Neural progenitor cell (in vitro differentiated cells): ENCODE results near the gene ANKS3. TPM values are rescaled to one million over a fixed set of nuclear protein-coding genes. Genes with fewer than 3 reads are reported as not detected.

Source experiments
- DNase-seq: peaks from one replicate; pipeline ENCODE4 v3.0.0-alpha.2; 2016; ENCODE audit warnings: low spot score
- H2AFZ ChIP-seq: fragments of 200-600 bp; sonication (generic); replicated peaks from 2 replicates; pipeline ENCODE4 v1.6.1; 2016; ENCODE audit warnings: antibody characterized with exemption
- H3F3A ChIP-seq: fragments of 200-600 bp; sonication (generic); 2 replicates; pipeline ENCODE4 v1.6.1; 2016; ENCODE audit warnings: antibody characterized with exemption, low read depth
- H3K27ac ChIP-seq: fragments of 200-600 bp; sonication (generic); 2 replicates; pipeline ENCODE4 v1.5.1; 2016; ENCODE audit warnings: mild to moderate bottlenecking
- H3K27me3 ChIP-seq: fragments of 200-600 bp; sonication (generic); 2 replicates; pipeline ENCODE4 v1.6.1; 2016; ENCODE audit warnings: mild to moderate bottlenecking, moderate library complexity
- H3K36me3 ChIP-seq: fragments of 200-600 bp; sonication (generic); 2 replicates; pipeline ENCODE4 v1.5.1; 2016
- H3K4me1 ChIP-seq: fragments of 200-600 bp; sonication (generic); 2 replicates; pipeline ENCODE4 v1.6.1; 2016; ENCODE audit warnings: mixed run types
- H3K4me2 ChIP-seq: fragments of 200-600 bp; sonication (generic); 2 replicates; pipeline ENCODE4 v1.6.1; 2016
- H3K4me3 ChIP-seq: fragments of 200-600 bp; sonication (generic); 2 replicates; pipeline ENCODE4 v1.5.1; 2016
- H3K79me2 ChIP-seq: fragments of 200-600 bp; sonication (generic); 2 replicates; pipeline ENCODE4 v1.6.1; 2016; ENCODE audit warnings: low read depth
- H3K9ac ChIP-seq: fragments of 200-600 bp; sonication (generic); 2 replicates; pipeline ENCODE4 v1.6.1; 2016
- H3K9me3 ChIP-seq: fragments of 200-600 bp; sonication (generic); 2 replicates; pipeline ENCODE4 v1.5.1; 2016; ENCODE audit warnings: low read depth
- H4K20me1 ChIP-seq: fragments of 200-600 bp; sonication (generic); 2 replicates; pipeline ENCODE4 v1.6.1; 2016; ENCODE audit warnings: low read depth
- H3K27ac Mint-ChIP-seq: 3 replicates; pipeline ENCODE4 v1.8.0; 2021; ENCODE audit warnings: mixed read lengths
- H3K27me3 Mint-ChIP-seq: 2 replicates; pipeline ENCODE4 v1.8.0; 2022; ENCODE audit warnings: low read depth, mild to moderate bottlenecking, inconsistent platforms, moderate library complexity, mixed read lengths; ENCODE audit not compliant: insufficient read depth
- H3K36me3 Mint-ChIP-seq: 3 replicates; pipeline ENCODE4 v1.8.0; 2021; ENCODE audit warnings: mixed read lengths
- H3K4me1 Mint-ChIP-seq: 3 replicates; pipeline ENCODE4 v1.8.0; 2021; ENCODE audit warnings: mixed read lengths
- H3K4me3 Mint-ChIP-seq: 3 replicates; pipeline ENCODE4 v1.8.0; 2021; ENCODE audit warnings: mild to moderate bottlenecking, moderate library complexity, mixed read lengths
- H3K9me3 Mint-ChIP-seq: 3 replicates; pipeline ENCODE4 v1.8.0; 2020; ENCODE audit warnings: mixed read lengths
- CTCF ChIP-seq: fragments of 200-600 bp; sonication (generic); IDR thresholded peaks from 2 replicates; pipeline ENCODE4 v1.5.1; 2017; ENCODE audit warnings: antibody characterized with exemption, mild to moderate bottlenecking
- EZH2 ChIP-seq: fragments of 200-600 bp; sonication (generic); IDR thresholded peaks from 2 replicates; pipeline ENCODE4 v1.6.1; 2017; ENCODE audit warnings: antibody characterized with exemption, mild to moderate bottlenecking, moderate library complexity
- EZH2phosphoT487 ChIP-seq: fragments of 200-600 bp; sonication (generic); IDR thresholded peaks from 2 replicates; pipeline ENCODE4 v1.6.1; 2017; ENCODE audit warnings: antibody characterized with exemption
- total RNA-seq: library from RNA; depleted of rRNA; stranded (reverse); fragments of >200 nt; gene quantifications from 2 replicates; pipeline ENCODE4 v1.2.3, GENCODE V29; 2015; ENCODE audit warnings: low replicate concordance

The ANKS3 gene
- total RNA-seq, 1 donor from 2014 or later, result 20.6 TPM

- Mint-ChIP-seq H3K27ac (no peak overlapping the region), H3K9me3 (peaks cover 6% of the 10 kb centered on the region), H3K4me1 (no peaks in the 10 kb centered on the region), H3K4me3 (no peak overlapping the region), H3K36me3 (peaks cover 19% of the 10 kb centered on the region), H3K27me3 (peaks cover 10% of the 10 kb centered on the region)
- H3K27me3 ChIP-seq, result no peaks in the 10 kb centered on the region
- no peak overlapping the region for H3K27ac ChIP-seq
- peaks cover 10% of the 10 kb centered on the region for H3F3A ChIP-seq
- H3K36me3 ChIP-seq, result peaks cover 7% of the 10 kb centered on the region
- H3K9me3 ChIP-seq, result no peaks in the 10 kb centered on the region
- H3K4me2 ChIP-seq, result no peak overlapping the region
- no peak overlapping the region for H2AFZ ChIP-seq
- H4K20me1 ChIP-seq, result no peaks in the 10 kb centered on the region
- H3K4me3 ChIP-seq, result no peak overlapping the region
- peaks cover 7% of the 10 kb centered on the region for H3K79me2 ChIP-seq
- TF ChIP-seq EZH2phosphoT487 (no peak), EZH2 (no peak), CTCF (no peak)
- H3K4me1 ChIP-seq, result peaks cover 8% of the 10 kb centered on the region
- no peak overlapping the region for H3K9ac ChIP-seq
- no peak for DNase-seq
Measured at GRCh38 chr16:4752351-4753100, 18.5 kb upstream of the ANKS3 start.

DNA sequence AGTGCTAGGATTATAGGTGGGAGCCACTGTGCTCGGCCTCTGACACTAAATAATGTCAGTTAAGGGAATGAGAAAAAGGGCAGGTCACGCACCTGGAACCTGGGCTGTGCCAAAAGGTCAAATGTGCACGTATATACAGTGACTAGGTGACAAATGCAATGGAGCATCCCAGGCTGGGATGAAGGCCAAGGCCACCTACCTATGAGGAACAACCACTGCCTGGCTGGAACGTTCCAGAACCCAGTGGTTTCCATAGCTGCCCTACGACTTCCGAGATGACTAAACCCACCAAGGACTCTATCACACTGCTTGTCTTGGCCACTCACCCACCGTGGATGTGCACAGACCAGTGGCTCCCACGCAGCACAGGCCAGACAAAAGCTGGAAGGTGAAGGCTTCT is 16.8 kb upstream of the ANKS3 start:
- Mint-ChIP-seq H3K4me3 (no peak overlapping the region), H3K27ac (no peak overlapping the region), H3K36me3 (peaks cover 15% of the 10 kb centered on the region), H3K4me1 (peaks cover 2% of the 10 kb centered on the region), H3K27me3 (peaks cover 9% of the 10 kb centered on the region), H3K9me3 (peaks cover 5% of the 10 kb centered on the region)
- H3K27ac ChIP-seq, result no peak overlapping the region
- H3K36me3 ChIP-seq, result peaks cover 7% of the 10 kb centered on the region
- peaks cover 5% of the 10 kb centered on the region for H3K79me2 ChIP-seq
- no peaks in the 10 kb centered on the region for H3K27me3 ChIP-seq
- H3K4me1 ChIP-seq, result peaks cover 20% of the 10 kb centered on the region
- H3K9me3 ChIP-seq, result no peaks in the 10 kb centered on the region
- no peak overlapping the region for H2AFZ ChIP-seq
- no peak overlapping the region for H3K9ac ChIP-seq
- TF ChIP-seq EZH2phosphoT487, result no peak
- no peak for TF ChIP-seq EZH2
- no peak for TF ChIP-seq CTCF
- DNase-seq, result no peak
- no peaks in the 10 kb centered on the region for H4K20me1 ChIP-seq
- no peak overlapping the region for H3K4me2 ChIP-seq
- H3K4me3 ChIP-seq, result no peak overlapping the region
- H3F3A ChIP-seq, result peaks cover 18% of the 10 kb centered on the region

DNA sequence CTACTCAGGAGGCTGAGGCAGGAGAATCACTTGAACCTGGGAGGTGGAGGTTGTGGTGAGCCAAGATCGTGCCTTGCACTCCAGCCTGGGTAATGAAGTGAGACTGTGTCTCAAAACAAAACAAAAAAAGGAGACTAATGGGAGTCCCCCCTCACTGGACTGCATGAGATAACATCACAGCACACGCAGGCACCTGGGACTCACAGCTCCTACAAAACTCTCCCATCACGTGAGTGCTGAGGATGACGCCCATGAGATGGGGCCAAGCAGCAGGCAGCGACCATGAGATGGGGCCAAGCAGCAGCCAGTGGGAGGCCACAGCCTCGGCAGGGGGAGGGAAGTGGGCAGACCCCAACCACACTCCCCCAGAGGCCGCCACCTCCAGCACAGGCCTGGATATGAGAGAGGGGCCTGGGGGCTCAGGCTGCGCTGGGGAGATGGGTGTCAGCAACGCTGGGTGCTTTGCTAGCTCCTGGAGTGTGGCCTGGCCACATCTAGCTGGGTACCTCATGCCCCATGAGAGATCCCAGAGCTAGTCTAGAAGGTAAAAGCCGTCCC is 15.7 kb upstream of the ANKS3 start:
- Histone ChIP-seq H3K27me3 (no peaks in the 10 kb centered on the region), H3K36me3 (no peaks in the 10 kb centered on the region), H3K4me2 (no peak overlapping the region), H3K79me2 (no peaks in the 10 kb centered on the region), H3K4me1 (peaks cover 20% of the 10 kb centered on the region), H3K9ac (no peak overlapping the region), H4K20me1 (no peaks in the 10 kb centered on the region), H3F3A (peaks cover 22% of the 10 kb centered on the region), H2AFZ (no peak overlapping the region), H3K9me3 (no peaks in the 10 kb centered on the region), H3K4me3 (no peak overlapping the region), H3K27ac (no peak overlapping the region)
- no peak overlapping the region for H3K27ac Mint-ChIP-seq
- no peaks in the 10 kb centered on the region for H3K9me3 Mint-ChIP-seq
- peaks cover 2% of the 10 kb centered on the region for H3K4me1 Mint-ChIP-seq
- H3K27me3 Mint-ChIP-seq, result peaks cover 6% of the 10 kb centered on the region
- TF ChIP-seq EZH2phosphoT487, result no peak
- no peak for TF ChIP-seq CTCF
- TF ChIP-seq EZH2, result no peak
- H3K36me3 Mint-ChIP-seq, result peaks cover 5% of the 10 kb centered on the region
- DNase-seq, result no peak
- H3K4me3 Mint-ChIP-seq, result no peak overlapping the region
